HG03520 (cell line): ENCODE data around the gene ZNF883.

Source experiments
- ATAC-seq: cut with Tn5 transposase; IDR thresholded peaks from one replicate; pipeline ENCODE4 v1.9.1; 2021; ENCODE audit warnings: mild to moderate bottlenecking, moderate library complexity; ENCODE audit not compliant: unreplicated experiment

ZNF883 gene

DNA sequence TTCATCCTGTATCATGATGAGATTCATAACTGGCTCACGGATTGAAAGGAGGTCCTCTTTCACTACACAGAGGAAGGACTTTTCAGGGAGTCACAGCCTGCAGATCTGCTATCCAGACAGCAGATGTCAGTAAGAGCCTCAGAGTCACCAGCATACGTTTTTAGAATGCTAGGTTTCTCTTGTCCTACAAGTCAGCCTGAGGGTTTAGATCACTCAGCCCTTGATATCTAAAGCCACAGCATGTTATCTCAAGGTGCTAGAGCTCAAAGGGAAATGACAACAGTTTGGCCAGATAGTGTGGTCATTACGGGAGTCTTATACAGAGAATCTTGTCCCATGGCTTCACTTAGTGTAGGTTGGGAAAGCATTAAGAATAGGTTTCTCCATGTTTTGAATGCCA, 90.4 kb downstream of the ZNF883 start:
- ATAC-seq = no peak

GRCh38 chr9:112917987-112918362, 94.0 kb downstream of the ZNF883 start:
- ATAC-seq = no peak

- ATAC-seq = no peak
Observed at GRCh38 chr9:112917047-112917986, 94.7 kb downstream of the ZNF883 start.

DNA sequence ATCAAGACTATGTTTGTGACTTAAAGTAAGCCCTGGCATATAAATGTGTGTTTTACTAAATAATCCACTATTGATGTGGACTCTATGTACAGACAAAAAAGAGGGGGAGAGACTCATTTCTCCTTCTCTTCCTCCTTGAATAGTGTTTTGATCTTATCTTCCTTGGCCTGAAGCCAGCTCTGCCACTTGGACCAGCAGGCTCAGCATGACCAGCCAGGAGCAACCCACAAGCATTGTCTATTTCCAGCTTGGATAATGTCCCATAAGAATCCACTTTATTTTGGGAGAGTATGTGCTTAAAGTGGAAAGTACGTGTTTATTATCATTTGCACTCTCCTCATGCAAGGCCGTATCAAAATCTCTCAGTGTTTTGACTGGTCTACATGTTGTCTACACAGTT, 97.5 kb downstream of the ZNF883 start:
- ATAC-seq = no peak

GRCh38 chr9:112913326-112913725, 98.7 kb downstream of the ZNF883 start:
- no peak for ATAC-seq

GRCh38 chr9:112912636-112913035, 99.4 kb downstream of the ZNF883 start:
- ATAC-seq = no peak

- ATAC-seq = no peak
Observed at GRCh38 chr9:112911736-112912135, 100.3 kb downstream of the ZNF883 start.
